ENCODE results near the gene LYPD6B. TPM values are rescaled to one million over a fixed set of nuclear protein-coding genes. Genes with fewer than 3 reads are reported as not detected.

The LYPD6B gene
- total and polyA plus RNA-seq, 2 donors (not counting 3 experiments of a cell fraction or from before 2014, with no cell fraction given), result not detected

- DNase-seq (ENCODE audit: low read depth, low spot score), result no peak
- dilution Hi-C loops (cut with MboI; ENCODE audit: extremely low pct_ligation_motif_present, low sequenced_read_pairs), result no loop called here
- no peak for TF ChIP-seq EZH2 (IDR thresholded peaks at IDR 0.05; ENCODE audit: borderline replicate concordance, low read depth, low read length, severe bottlenecking)
- no peak for TF ChIP-seq GATA2 (IDR thresholded peaks at IDR 0.05; ENCODE audit: insufficient read depth, insufficient read length, low read depth, low read length)
- no peak for TF ChIP-seq JUN (IDR thresholded peaks at IDR 0.05; ENCODE audit: borderline replicate concordance, insufficient read depth, insufficient read length, low read depth)
- no peak for TF ChIP-seq MYC (IDR thresholded peaks at IDR 0.05; ENCODE audit: low read depth, low read length)
- no peak for TF ChIP-seq MAX (IDR thresholded peaks at IDR 0.05; ENCODE audit: insufficient read depth, insufficient read length)
- Histone ChIP-seq H3K36me3 (ENCODE audit: control insufficient read depth in 2 of 2, extremely low read depth in 1 of 2, insufficient read depth in 2 of 2, low read length in 2 of 2) (no peaks in the 10 kb centered on the region), H2AFZ (ENCODE audit: low read depth, low read length) (no peak overlapping the region), H3K9me1 (replicated peaks; ENCODE audit: control insufficient read depth, extremely low read depth, insufficient read depth, low read length) (no peaks in the 10 kb centered on the region), H3K4me2 (ENCODE audit: insufficient read depth, low read length) (no peak overlapping the region), H3K27me3 (ENCODE audit: control insufficient read depth in 2 of 2, insufficient read depth in 2 of 2, low read length in 2 of 2) (no peaks in the 10 kb centered on the region), H3K79me2 (ENCODE audit: control insufficient read depth, insufficient read depth, low read length) (no peaks in the 10 kb centered on the region), H3K27ac (ENCODE audit: insufficient read depth, low read depth, low read length) (no peak overlapping the region), H3K9me3 (replicated peaks; ENCODE audit: control insufficient read depth, insufficient read depth, low read length) (no peaks in the 10 kb centered on the region), H4K20me1 (replicated peaks; ENCODE audit: control insufficient read depth, extremely low read depth, insufficient read depth, low read length) (no peaks in the 10 kb centered on the region), H3K4me3 (replicated peaks in 1 of 3; ENCODE audit: insufficient read depth in 1 of 3, low read depth in 1 of 3, low read length in 3 of 3) (no peak overlapping the region), H3K9ac (replicated peaks; ENCODE audit: extremely low read depth, insufficient read depth, low read length) (no peak overlapping the region), H3K4me1 (ENCODE audit: control insufficient read depth, extremely low read depth, insufficient read depth, low read length) (no peaks in the 10 kb centered on the region)
- intact Hi-C loops (cut with micrococcal nuclease), result no loop called here
- ChIA-PET CTCF (no interaction called here), POLR2A (no interaction called here)
- no TSS peak for BruUV-seq (replicated peaks)
- FAIRE-seq, result no peak
These were observed 108.4 kb downstream of the LYPD6B start for GRCh38 chr2:149146876-149147275.

GRCh38 chr2:149148194-149149006 lies 109.9 kb downstream of the LYPD6B start:
- Histone ChIP-seq H3K9me3 (replicated peaks; ENCODE audit: control insufficient read depth, insufficient read depth, low read length) (no peaks in the 10 kb centered on the region), H2AFZ (ENCODE audit: low read depth, low read length) (no peak overlapping the region), H3K36me3 (ENCODE audit: control insufficient read depth in 2 of 2, extremely low read depth in 1 of 2, insufficient read depth in 2 of 2, low read length in 2 of 2) (no peaks in the 10 kb centered on the region), H3K4me1 (ENCODE audit: control insufficient read depth, extremely low read depth, insufficient read depth, low read length) (no peaks in the 10 kb centered on the region), H4K20me1 (replicated peaks; ENCODE audit: control insufficient read depth, extremely low read depth, insufficient read depth, low read length) (no peaks in the 10 kb centered on the region), H3K79me2 (ENCODE audit: control insufficient read depth, insufficient read depth, low read length) (no peaks in the 10 kb centered on the region), H3K27me3 (ENCODE audit: control insufficient read depth in 2 of 2, insufficient read depth in 2 of 2, low read length in 2 of 2) (no peaks in the 10 kb centered on the region), H3K27ac (ENCODE audit: insufficient read depth, low read depth, low read length) (no peak overlapping the region), H3K9me1 (replicated peaks; ENCODE audit: control insufficient read depth, extremely low read depth, insufficient read depth, low read length) (no peaks in the 10 kb centered on the region), H3K9ac (replicated peaks; ENCODE audit: extremely low read depth, insufficient read depth, low read length) (no peak overlapping the region), H3K4me3 (replicated peaks in 1 of 3; ENCODE audit: insufficient read depth in 1 of 3, low read depth in 1 of 3, low read length in 3 of 3) (no peak overlapping the region), H3K4me2 (ENCODE audit: insufficient read depth, low read length) (no peak overlapping the region)
- FAIRE-seq, result no peak
- no peak for DNase-seq (ENCODE audit: low read depth, low spot score)
- ChIA-PET POLR2A (no interaction called here), CTCF (no interaction called here)
- no TSS peak for BruUV-seq (replicated peaks)
- TF ChIP-seq CTCF (IDR thresholded peaks at IDR 0.05; ENCODE audit: extremely low read depth in 1 of 2, insufficient read depth in 1 of 2, low read depth in 1 of 2, low read length in 2 of 2), result no peak
- TF ChIP-seq POLR2A (IDR thresholded peaks at IDR 0.05; ENCODE audit: low read depth, low read length), result no peak
- no peak for TF ChIP-seq EZH2 (IDR thresholded peaks at IDR 0.05; ENCODE audit: borderline replicate concordance, low read depth, low read length, severe bottlenecking)
- no peak for TF ChIP-seq JUN (IDR thresholded peaks at IDR 0.05; ENCODE audit: borderline replicate concordance, insufficient read depth, insufficient read length, low read depth)
- TF ChIP-seq MYC (IDR thresholded peaks at IDR 0.05; ENCODE audit: low read depth, low read length), result no peak
- no peak for TF ChIP-seq MAX (IDR thresholded peaks at IDR 0.05; ENCODE audit: insufficient read depth, insufficient read length)
- no peak for TF ChIP-seq GATA2 (IDR thresholded peaks at IDR 0.05; ENCODE audit: insufficient read depth, insufficient read length, low read depth, low read length)
- no peak for TF ChIP-seq POLR2AphosphoS5 (IDR thresholded peaks at IDR 0.05; ENCODE audit: insufficient read depth, low read depth, low read length)
- no peak for TF ChIP-seq FOS (IDR thresholded peaks at IDR 0.05; ENCODE audit: borderline replicate concordance, insufficient read depth, low read length)
- intact Hi-C loops (cut with micrococcal nuclease) (no loop called here), dilution Hi-C loops (cut with MboI; ENCODE audit: extremely low pct_ligation_motif_present, low sequenced_read_pairs) (no loop called here)

Measured in endothelial cell of umbilical vein (primary cell).